ENCODE results near the gene RFWD3.
"Not testable (repeated sequence)": the region's sequence is repeated elsewhere in the genome, so short reads cannot be mapped to it uniquely, and the experiment has no call there.

Gene RFWD3, protein sequence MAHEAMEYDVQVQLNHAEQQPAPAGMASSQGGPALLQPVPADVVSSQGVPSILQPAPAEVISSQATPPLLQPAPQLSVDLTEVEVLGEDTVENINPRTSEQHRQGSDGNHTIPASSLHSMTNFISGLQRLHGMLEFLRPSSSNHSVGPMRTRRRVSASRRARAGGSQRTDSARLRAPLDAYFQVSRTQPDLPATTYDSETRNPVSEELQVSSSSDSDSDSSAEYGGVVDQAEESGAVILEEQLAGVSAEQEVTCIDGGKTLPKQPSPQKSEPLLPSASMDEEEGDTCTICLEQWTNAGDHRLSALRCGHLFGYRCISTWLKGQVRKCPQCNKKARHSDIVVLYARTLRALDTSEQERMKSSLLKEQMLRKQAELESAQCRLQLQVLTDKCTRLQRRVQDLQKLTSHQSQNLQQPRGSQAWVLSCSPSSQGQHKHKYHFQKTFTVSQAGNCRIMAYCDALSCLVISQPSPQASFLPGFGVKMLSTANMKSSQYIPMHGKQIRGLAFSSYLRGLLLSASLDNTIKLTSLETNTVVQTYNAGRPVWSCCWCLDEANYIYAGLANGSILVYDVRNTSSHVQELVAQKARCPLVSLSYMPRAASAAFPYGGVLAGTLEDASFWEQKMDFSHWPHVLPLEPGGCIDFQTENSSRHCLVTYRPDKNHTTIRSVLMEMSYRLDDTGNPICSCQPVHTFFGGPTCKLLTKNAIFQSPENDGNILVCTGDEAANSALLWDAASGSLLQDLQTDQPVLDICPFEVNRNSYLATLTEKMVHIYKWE

DNA sequence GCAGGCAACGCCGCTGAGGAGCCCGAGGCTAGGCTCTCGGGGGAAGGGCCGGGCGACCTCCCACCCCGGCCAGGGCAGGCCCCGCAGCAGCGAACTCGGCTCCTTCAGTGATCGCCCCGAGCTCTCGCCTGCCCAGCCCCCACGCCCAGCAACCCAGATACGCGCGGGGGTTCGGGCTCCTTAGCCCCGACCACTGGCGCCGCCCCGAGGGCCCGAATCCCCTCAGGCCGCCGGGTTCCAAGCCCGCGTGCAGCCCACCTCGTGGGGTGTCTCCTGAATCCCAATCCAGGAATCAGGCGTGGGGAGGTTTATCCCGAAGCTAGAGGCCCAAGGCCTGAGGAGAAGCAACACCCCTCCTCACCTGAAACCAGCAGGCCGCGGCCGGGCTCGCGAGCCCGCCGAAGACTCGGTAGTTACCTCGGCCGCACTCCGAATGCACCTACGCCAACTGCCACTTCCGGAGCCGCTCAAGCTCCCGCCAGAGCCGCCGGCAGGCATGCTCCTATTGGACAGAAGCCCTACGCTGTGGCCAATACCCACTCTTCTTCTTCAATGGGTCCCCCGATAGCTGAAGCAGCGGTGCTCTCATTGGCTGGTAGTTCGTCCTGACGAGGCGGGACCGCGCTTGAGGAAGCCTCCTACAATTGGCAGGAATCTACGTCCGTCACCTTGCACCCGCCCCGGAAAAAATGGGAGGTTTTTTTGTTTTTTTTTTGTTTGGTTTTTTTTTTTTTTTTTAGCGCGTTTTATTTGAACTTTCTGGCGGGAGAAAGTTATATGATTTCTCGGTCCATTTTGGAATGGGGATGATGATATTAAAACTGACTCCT is at the start of gene RFWD3:
TSS of gene RFWD3 (minus strand) at position 453 of the 830 bp plus-strand sequence. CDS start 5,428 bp downstream, outside the sequence.
- DNase-seq (ENCODE audit: low spot score) = peak; percentile 98

DNA sequence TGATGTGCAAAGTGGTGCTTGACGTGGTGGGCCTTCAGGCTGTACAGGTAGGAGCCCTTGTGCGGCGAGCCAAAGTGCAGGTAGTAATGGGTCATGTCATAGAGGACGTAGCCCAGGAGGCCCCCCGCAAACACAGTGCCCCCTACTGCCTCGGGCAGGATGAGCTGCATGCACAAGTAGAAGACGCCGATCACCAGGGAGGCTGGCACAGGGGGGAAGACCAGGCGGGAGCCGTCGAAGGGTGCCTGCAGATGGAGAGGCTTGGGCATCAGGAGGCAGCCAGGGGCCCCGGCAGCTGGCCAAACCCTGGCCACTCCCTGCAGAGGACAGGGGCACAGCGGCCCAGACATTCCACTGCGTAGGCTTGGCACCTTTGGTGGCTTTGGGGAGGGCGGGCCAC is 49.7 kb upstream of the RFWD3 start:
- no peak for DNase-seq (ENCODE audit: low spot score)

DNA sequence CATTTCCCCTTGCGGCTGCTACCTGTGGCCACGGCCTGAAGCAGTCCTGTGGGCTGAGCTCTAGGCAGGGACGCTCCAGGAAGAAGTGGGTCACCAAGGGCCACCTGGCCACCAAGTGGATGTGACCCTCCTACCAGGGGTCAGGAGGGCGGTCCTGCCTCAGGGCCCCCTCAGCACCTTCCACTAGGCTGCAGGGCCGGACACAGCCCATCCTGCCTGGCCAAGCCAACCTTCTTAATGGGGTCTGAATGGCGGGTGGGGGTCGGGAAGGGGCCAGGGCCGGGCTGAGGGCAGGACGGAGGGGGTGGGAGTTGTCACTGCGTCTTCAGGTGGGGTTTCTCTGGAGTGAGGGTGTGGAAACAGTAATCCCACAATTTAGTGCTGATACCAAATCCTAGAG is 47.2 kb upstream of the RFWD3 start:
- no peak for DNase-seq (ENCODE audit: low spot score)

DNA sequence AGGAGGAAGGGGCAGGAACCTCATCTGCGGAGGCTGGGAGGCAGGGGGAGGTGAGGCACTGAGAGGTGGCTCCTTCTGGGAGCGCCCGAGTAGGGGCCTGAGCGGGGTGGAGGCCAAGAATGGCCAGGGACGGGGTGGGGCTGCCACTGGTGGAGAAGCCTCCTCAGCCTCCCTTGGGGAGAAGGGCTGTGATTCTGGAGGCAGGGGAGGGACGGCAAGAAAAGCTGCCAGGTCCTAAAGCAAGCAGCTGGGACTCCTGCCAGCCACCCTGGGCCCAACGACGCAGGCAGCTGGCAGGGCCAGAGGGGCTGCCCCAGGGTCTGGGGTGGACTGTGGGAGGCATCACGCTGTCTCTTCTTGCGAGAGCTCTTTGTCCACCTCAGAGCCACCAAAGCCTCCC is 46.6 kb upstream of the RFWD3 start:
- DNase-seq (ENCODE audit: low spot score) = no peak

DNA sequence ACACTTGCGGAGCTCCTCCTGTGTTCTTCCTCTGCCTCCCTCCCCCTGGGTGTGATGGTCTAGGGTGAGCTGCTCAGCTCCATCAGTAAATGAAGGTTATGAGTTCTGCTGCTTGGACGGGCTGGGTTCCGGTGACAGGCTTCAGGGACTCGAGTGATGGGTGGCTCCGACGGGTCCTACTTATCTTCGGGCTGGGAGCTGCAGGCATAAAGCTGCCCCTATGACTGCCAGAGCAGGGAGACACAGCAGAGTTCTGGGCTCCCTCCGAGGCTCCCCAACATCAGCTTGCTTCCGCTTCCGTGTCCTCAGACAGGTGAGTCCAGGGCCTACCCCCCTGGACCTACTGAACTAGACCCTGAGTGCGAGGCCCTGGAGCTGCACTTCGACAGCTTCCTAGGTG is 45.3 kb upstream of the RFWD3 start:
- no peak for DNase-seq (ENCODE audit: low spot score)

DNA sequence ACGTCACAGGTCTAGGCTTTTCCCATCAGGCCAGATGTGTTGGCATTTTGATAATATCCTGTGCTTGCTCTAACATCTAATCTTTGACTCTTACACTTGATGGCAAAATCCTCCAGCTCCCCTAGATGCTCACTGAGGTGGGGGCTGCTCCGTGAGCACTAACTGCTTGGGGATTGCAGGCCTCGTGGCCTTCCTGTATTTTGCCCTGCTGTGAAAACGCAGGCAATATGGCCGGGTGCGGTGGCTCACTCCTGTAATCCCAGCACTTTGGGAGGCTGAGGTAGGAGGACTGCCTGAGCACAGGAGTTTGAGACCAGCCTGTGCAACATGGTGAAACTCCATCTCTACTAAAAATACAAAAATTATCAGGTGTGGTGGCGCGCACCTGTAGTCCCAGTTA is 43.7 kb upstream of the RFWD3 start:
- DNase-seq (ENCODE audit: low spot score) = no peak

DNA sequence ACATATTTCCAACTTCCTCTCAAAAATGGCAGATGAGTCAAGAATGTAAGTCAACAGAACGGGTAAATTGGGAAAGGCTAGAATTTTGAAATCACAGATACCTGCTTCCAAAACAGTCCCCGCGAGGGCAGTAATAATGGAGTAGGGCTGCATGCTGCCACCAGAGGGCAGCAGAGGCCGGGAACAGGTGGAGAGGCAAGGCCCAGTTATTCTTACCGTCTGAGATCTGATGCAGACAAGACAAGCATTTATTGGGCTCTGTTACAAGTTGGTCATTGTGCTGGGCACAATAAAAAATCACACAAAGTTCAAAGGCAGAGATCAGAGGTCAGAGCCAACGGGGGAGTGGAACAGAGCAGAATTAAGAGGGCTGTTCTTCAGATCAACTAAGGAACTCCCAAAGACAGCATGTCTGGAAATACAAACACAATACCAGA is 42.8 kb upstream of the RFWD3 start:
- peak; percentile 83 for DNase-seq (ENCODE audit: low spot score)

DNA sequence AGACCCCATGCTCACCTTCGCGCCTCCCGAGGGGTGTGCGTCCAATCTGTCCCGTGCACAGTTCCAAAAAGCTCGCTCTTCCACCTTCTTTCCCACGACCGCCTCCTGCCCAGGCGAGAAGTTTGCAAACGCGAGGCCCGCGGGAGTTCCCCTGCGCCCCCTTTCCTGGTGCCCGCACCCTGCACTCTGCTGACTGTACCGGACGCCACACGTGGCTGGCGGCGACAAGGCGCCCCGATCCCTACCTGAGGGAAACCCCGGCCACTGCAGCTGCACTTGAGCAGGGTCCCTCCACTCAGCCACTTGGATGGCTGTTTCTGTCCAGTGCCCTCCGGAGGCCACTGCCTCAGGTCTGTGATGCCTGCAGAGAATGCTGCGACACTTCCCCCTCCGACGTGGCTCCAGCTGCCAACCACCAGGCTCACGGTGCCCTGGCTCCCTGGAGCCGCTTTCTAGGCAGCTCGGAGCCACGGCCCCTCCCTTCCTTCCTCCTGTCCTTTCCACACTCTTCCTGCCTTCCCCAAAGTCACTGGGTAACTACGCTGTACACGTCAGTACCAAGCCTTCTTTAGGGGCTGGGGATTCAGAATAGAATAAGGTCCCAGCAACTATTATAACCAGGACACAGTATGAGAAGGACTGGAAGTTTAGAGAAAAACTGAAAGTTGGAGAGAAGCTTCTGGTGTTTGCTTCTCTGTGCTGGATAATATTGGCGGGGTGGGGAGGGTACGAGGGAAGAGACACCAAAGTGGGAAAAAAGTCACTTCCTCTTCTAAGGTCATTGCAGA is 34.0 kb upstream of the RFWD3 start, which contains the start of gene MLKL:
TSS of gene MLKL (minus strand) at position 425 of the 788 bp plus-strand sequence. CDS start 5,105 bp downstream, outside the sequence.
- DNase-seq (ENCODE audit: low spot score) = peak; percentile 51

DNA sequence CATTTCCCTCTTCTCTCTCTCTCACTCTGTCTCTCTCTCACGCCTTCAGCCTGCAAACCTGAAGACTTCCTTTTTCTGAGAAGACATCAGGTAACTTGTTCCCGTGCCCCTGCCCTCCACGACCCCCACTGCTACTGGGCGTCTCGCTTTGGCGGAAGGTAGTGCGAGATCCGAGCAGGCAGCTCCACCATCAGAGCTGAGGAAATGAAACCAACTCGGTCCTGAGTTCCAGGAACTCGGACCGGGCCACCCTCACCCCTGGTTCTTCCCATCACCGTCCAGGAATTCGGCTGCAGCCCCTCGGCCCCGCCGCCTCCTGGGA is 33.4 kb upstream of the RFWD3 start:
- peak; percentile 29 for DNase-seq (ENCODE audit: low spot score)

DNA sequence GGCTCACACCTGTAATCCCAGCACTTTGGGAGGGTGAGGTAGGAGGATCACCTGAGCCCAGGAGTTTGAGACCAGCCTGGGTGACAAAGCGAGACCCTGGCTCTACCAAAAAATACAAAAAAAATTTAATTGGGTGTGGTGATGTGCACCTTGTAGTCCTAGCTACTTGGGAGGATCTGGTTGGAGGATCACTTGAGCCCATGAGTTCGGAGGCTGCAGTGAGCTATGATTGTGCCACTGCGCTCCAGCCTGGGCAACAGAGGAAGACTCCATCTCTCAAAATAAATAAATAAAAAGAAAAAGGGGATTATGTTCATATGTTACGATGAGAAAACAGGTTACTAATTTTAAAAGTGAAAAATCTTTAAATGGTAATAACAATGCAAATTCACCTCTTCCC is 33.0 kb upstream of the RFWD3 start:
- DNase-seq (ENCODE audit: low spot score) = no peak

DNA sequence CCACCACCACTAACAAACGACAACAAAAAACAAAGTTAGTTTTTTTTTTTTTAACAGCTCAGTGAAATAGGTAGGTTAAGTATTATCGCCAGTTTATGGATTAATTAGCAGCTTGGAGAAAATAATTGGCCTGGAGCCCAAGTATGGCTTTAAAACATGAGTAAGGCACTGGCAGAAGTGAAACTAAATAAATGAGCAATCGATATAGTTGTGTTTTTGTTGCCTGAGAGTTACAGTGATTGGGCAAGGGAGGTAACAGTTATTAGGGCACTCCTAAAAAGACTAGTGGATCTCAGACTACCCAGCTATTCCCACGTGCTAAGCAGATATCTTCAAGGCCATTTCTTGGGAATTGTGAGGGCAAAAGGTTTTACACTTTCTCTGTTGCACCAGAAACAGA is 31.5 kb upstream of the RFWD3 start:
- no peak for DNase-seq (ENCODE audit: low spot score)

DNA sequence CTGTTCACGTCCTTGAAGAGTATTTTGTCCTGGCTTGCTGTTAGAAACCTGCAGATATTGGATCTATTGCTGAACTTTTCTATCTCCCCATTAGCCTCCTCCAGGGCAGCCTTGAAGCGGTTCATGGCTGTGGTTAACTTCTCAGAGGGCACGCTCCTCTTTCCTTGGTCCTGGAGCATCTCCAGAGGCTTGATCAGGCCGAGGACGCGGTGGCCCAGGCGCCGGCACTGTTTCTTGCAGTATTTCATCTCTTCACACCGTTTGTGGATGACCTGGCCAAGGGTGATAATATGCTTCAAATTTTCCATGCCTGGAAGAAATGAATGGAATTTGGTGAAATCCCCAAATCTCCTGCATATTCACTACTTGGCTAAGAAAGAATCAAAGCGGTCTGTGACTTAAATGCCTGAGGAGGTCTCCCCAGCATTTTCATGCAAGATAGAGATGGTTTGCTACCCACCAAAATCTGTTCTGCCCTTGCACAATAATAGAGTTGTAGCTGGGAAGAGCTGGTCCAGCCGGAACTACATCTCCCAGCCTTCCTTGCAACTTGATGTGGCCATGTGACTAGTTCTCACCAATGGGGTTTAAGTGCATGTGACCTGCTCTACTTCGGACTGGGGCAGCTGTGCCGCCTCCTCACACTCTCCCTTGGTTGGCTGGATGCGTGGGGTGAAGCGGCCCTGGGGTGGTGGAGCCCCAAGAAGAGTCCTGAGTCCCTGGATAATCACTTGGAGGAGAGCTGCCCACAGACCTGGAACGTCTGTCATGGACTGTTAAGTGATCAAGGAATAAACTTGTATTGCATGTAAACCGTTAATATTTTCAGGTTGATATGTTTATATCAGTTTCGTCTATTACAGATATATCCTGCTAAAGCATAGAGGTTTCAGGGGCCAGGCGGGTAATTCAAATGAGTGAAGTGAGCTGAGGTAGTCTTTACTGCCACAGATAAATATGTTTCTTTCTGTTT is 29.1 kb upstream of the RFWD3 start:
- peak; percentile 76 for DNase-seq (ENCODE audit: low spot score)

DNA sequence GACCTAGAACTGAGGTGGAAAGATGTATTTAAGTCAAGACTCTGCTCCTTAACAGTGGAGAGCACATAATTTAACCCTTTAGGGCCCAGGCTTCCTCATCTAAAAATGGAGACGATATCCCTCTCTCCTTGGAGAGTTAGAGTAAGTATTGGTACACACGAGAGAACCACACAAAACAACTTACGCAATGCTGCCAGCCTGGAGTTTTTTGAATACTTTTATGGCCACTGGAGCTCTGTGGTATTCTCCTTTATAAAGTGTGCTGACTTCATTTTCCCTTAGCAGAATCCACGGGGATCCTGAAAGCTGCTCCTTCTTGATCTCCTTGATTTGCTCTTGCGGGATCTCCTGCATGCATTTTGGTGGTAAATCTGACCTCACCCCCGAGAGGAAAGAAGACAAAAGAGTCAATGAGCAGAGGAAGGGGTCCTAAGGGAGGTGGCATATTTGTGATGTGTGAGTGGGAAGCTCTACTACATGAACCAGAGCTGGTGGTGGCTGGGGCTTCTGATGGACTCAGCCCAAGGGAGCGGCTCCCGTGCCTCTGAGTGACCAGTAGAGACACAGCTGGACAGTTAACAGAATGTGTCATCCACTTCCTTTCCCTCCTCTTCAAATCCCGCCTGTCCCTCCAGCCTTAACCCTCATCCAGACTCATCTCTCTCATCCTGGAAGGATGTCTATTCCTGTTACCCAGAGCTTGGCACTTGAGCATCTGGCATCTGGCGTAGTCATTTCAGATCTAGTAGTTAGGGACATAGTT is 24.6 kb upstream of the RFWD3 start:
- no peak for DNase-seq (ENCODE audit: low spot score)

DNA sequence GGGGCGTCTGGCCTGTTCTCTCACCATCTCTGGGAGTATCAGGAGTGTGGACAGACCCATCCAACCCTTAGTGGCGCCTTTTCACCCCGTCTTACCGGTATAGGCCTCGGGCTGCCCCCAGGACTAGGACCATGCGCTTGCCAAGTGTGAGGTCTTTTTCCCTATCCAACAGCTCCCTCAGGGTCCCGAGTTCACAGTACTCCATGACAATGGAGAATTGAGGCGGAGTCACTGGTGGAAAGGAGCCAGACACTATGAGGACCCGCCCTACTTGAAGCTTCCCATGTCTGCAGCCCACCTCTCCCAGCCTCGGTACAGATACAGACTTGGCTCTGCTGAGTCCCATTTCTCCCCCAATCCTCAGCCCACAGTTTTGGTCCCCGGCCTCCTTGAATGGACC is 15.9 kb upstream of the RFWD3 start:
- DNase-seq (ENCODE audit: low spot score) = no peak

DNA sequence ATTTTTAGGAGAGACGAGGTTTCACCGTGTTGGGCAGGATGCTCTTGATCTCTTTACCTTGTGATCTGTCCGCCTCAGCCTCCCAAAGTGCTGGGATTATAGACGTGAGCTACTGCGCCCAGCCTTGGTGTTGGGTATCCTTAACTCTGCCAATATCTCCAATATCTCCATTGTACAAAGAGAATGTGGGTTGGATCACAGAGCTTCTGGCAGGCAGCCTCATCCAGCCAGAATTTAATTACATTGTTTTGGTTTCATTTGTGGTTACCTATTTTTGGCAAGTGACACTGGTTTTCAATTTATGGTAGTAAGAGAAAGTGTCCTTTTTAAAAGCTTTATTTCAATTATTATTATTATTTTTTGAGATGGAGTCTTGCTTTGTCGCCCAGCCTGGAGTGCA is 14.0 kb upstream of the RFWD3 start:
- DNase-seq (ENCODE audit: low spot score) = no peak

DNA sequence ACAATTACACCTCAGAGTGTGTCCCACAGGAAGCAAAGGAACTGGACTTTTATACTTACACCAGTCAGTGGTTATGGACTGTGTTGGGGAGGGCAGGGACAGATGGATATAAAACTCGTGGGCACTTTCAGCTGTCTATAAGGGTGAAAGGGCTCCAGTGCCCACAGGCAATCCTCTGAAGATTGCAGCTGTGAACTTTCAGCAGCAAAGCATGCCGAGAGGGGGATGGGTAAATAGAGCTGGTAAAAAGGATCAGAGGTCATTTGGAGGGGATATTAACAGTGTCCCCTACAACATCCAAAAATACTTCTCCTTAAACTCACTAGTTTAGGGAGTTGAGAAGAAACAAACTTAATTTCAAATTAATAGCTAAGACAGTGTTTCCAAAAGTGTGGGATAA is 13.3 kb upstream of the RFWD3 start:
- no peak for DNase-seq (ENCODE audit: low spot score)

DNA sequence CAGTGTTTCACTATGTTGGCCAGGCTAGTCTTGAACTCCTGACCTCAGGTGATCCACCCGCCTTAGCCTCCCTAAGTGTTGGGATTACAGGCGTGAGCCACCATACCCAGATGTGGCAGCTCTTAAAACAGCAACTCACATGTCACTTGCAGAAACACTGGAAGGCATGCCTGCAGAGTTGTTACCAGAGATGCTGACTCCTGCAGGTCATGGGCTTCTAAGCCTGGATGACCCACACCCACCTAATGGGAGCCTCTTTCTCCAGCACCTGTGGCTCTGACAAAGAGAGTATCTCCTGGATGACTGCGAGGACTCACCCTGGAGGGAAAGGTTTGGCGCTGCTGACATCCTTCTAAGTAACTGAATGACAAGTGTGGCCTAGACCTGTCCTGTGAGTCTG is 11.2 kb upstream of the RFWD3 start:
- DNase-seq (ENCODE audit: low spot score) = no peak

DNA sequence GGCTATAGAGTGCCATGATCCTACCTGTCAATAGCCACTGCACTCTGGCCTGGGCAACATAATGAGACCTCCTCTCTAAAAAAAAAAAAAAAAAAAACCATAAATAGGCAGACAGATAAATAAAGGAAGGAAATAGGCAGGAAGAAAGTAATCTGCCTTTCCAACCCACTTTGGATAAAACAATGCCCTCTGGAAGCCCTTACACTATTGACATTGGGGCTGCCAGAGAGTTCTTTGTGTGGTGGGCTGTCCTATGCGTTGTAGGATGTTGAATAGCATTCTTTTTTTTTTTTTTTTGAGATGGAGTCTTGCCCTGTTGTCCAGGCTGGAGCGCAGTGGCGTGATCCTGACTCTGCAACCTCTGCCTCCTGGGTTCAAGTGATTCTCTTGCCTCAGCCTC is 7.2 kb upstream of the RFWD3 start:
- no peak for DNase-seq (ENCODE audit: low spot score)

DNA sequence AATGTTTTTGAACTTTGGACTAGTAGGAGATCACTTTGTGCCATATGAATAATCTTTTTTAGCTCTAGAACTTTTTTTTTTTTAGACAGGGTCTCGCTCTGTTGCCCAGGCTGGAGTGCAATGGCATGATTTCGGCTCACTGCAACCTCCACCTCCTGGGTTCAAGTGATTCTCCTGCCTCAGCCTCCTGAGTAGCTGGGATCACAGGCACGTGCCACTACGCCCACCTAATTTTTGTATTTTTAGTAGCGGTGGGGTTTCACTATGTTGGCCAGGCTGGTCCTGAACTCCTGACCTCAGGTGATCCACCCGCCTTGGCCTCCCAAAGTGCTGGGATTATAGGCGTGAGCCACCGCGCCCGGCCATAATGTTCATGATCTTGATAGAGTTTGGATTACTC is 2.2 kb upstream of the RFWD3 start:
- not testable (repeated sequence) for DNase-seq (ENCODE audit: low spot score)

DNA sequence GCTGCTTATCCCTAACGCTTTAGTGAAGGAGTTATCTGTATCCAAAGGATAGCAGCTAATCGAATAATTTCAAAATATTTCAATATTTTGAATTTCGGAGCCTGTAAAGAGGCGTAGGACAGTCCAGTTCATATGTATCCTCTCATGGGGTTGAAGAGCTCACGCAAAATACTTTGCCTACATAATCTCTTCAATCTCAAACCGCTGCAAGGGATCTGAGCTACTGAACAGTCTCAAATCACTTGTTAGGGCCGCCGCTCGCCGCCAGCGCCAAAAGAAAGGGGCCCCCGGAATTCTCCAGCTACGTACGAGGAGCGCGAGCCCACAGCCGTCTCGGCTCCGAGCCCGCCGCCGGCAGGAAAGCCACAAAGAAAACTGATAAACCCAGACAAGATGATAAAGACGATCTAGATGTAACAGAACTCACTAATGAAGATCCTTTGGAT is 601 bp upstream of the RFWD3 start:
- DNase-seq (ENCODE audit: low spot score) = no peak

Data from CD4-positive, alpha-beta T cell treated with Interleukin-6 at 100 ng/mL for 8 hours (primary cell).